H1 (cell line): Measurements from ENCODE around the gene CIT. TPM values are rescaled to one million over a fixed set of nuclear protein-coding genes. Genes with fewer than 3 reads are reported as not detected.

Source experiments
- CTCF ChIA-PET: fragments of 300-600 bp; sonication (Branson Sonifier 250); formaldehyde crosslinking; loops from one replicate; lab custom pipeline; 2021; ENCODE audit not compliant: partially characterized antibody; lab: Charles Lee
- POLR2A ChIA-PET: fragments of 300-600 bp; sonication (Branson Sonifier 250); formaldehyde crosslinking; loops from one replicate; lab custom pipeline; 2021; ENCODE audit warnings: inconsistent platforms; ENCODE audit not compliant: partially characterized antibody; lab: Charles Lee
- DNase-seq, 2 experiments: peaks; one replicate each; pipeline versions ENCODE4 v3.0.0 to v3.0.0-alpha.2; 2010 to 2022; ENCODE audit warnings: low spot score in 2 of 2, low read depth in 1 of 2, mixed read lengths in 1 of 2
- FAIRE-seq: peaks from 2 replicates; lab custom pipeline; 2011; peaks lifted over from hg19 to GRCh38; lab: Jason Lieb, UNC
- H2AFZ ChIP-seq: 2 replicates; pipeline ENCODE4 v1.8.1; 2012; ENCODE audit warnings: low read length, inconsistent platforms
- H2AK5ac ChIP-seq: 2 replicates; pipeline ENCODE4 v1.6.1; 2013; ENCODE audit warnings: low read depth, low read length
- H2BK120ac ChIP-seq: replicated peaks from 2 replicates; pipeline ENCODE3; 2013; ENCODE audit warnings: low read depth, low read length, inconsistent platforms
- H2BK12ac ChIP-seq: 2 replicates; pipeline ENCODE4 v1.6.1; 2013; ENCODE audit warnings: low read depth, low read length
- H2BK15ac ChIP-seq: 2 replicates; pipeline ENCODE4 v1.6.1; 2013; ENCODE audit warnings: low read length
- H2BK20ac ChIP-seq: 2 replicates; pipeline ENCODE4 v1.6.1; 2013; ENCODE audit warnings: low read length
- H2BK5ac ChIP-seq: 2 replicates; pipeline ENCODE4 v1.6.1; 2013; ENCODE audit warnings: low read depth, low read length
- H3K14ac ChIP-seq: 2 replicates; pipeline ENCODE4 v1.6.1; 2013; ENCODE audit warnings: inconsistent platforms; ENCODE audit not compliant: insufficient read length
- H3K18ac ChIP-seq: 2 replicates; pipeline ENCODE4 v1.6.1; 2013; ENCODE audit warnings: low read length; ENCODE audit errors: extremely low read depth
- H3K23ac ChIP-seq: 2 replicates; pipeline ENCODE4 v1.6.1; 2013; ENCODE audit warnings: inconsistent platforms; ENCODE audit not compliant: insufficient read length
- H3K23me2 ChIP-seq: 2 replicates; pipeline ENCODE4 v1.6.1; 2013; ENCODE audit warnings: low read depth, low read length
- H3K27ac ChIP-seq: 2 replicates; pipeline ENCODE4 v1.6.1; 2011; ENCODE audit warnings: low read depth, low read length, inconsistent platforms
- H3K27me3 ChIP-seq, 4 experiments: replicated peaks in 1 of 4; 1 replicate in 1 of 4; 2 replicates in 3 of 4; pipeline versions ENCODE4 v1.6.1 to v1.8.1; 2011 to 2013; ENCODE audit warnings: low read length in 3 of 4, mild to moderate bottlenecking in 3 of 4, inconsistent platforms in 2 of 4, mixed read lengths in 2 of 4, moderate library complexity in 1 of 4; ENCODE audit not compliant: control insufficient read depth in 3 of 4, insufficient read depth in 3 of 4; ENCODE audit errors: extremely low read depth in 1 of 4
- H3K36me3 ChIP-seq, 4 experiments: 2 replicates each; pipeline versions ENCODE4 v1.6.1 to v1.8.1; 2011 to 2013; ENCODE audit warnings: mild to moderate bottlenecking in 4 of 4, low read length in 3 of 4, moderate library complexity in 2 of 4, control low read depth in 1 of 4, inconsistent platforms in 1 of 4; ENCODE audit not compliant: insufficient read depth in 4 of 4, control insufficient read depth in 2 of 4
- H3K4ac ChIP-seq: replicated peaks from 2 replicates; pipeline ENCODE3; 2013; ENCODE audit warnings: low read length, low read depth, mixed read lengths, inconsistent platforms; ENCODE audit not compliant: insufficient read length
- H3K4me1 ChIP-seq, 4 experiments: replicated peaks in 1 of 4; 1 replicate in 1 of 4; 2 replicates in 3 of 4; pipeline versions ENCODE4 v1.6.1 to v1.8.1; 2011 to 2013; ENCODE audit warnings: low read length in 3 of 4, inconsistent platforms in 2 of 4, mixed read lengths in 1 of 4; ENCODE audit not compliant: insufficient read depth in 4 of 4, control insufficient read depth in 3 of 4
- H3K4me2 ChIP-seq, 2 experiments: 2 replicates each; pipeline versions ENCODE4 v1.6.1 to v1.8.1; 2011 to 2013; ENCODE audit warnings: low read depth in 2 of 2, low read length in 2 of 2, control low read depth in 1 of 2, inconsistent platforms in 1 of 2, mild to moderate bottlenecking in 1 of 2; ENCODE audit not compliant: insufficient read depth in 1 of 2
- H3K4me3 ChIP-seq, 4 experiments: fragments of 200-600, 300-600 bp in 1 of 4; sonication (generic), shearing (Covaris generic), sonication (Bioruptor Twin) in 1 of 4; 2 replicates each; pipeline versions ENCODE4 v1.5.1 to v1.8.1; 2011 to 2016; ENCODE audit warnings: low read length in 4 of 4, low read depth in 3 of 4, control low read depth in 2 of 4, inconsistent platforms in 2 of 4, mild to moderate bottlenecking in 2 of 4, mixed read lengths in 1 of 4, moderate library complexity in 1 of 4; ENCODE audit not compliant: insufficient read depth in 2 of 4; ENCODE audit errors: extremely low read depth in 1 of 4
- H3K56ac ChIP-seq: replicated peaks from 2 replicates; pipeline ENCODE3; 2013; ENCODE audit warnings: low read depth, mild to moderate bottlenecking, mixed read lengths, low read length, inconsistent platforms; ENCODE audit not compliant: insufficient read length
- H3K79me1 ChIP-seq: 2 replicates; pipeline ENCODE4 v1.6.1; 2013; ENCODE audit warnings: low read depth, low read length, control low read depth
- H3K79me2 ChIP-seq, 2 experiments: 2 replicates each; pipeline versions ENCODE4 v1.6.1 to v1.8.1; 2012 to 2013; ENCODE audit warnings: low read length in 2 of 2, mild to moderate bottlenecking in 2 of 2, inconsistent platforms in 1 of 2; ENCODE audit not compliant: insufficient read depth in 2 of 2, control insufficient read depth in 1 of 2
- H3K9ac ChIP-seq, 4 experiments: replicated peaks in 1 of 4; 1 replicate in 1 of 4; 2 replicates in 3 of 4; pipeline versions ENCODE4 v1.6.1 to v1.8.1; 2011 to 2013; ENCODE audit warnings: low read depth in 3 of 4, low read length in 3 of 4, control low read depth in 2 of 4, mild to moderate bottlenecking in 2 of 4, moderate library complexity in 2 of 4, inconsistent platforms in 1 of 4; ENCODE audit errors: extremely low read depth in 1 of 4
- H3K9me3 ChIP-seq, 2 experiments: 2 replicates each; pipeline versions ENCODE4 v1.6.1 to v1.8.1; 2012 to 2013; ENCODE audit warnings: mild to moderate bottlenecking in 2 of 2, moderate library complexity in 2 of 2, control low read depth in 1 of 2, inconsistent platforms in 1 of 2, low read depth in 1 of 2, low read length in 1 of 2, mixed read lengths in 1 of 2; ENCODE audit not compliant: insufficient read depth in 2 of 2
- H4K20me1 ChIP-seq, 2 experiments: replicated peaks in 1 of 2; 2 replicates each; pipeline versions ENCODE3 to v1.8.1; 2011 to 2013; ENCODE audit warnings: inconsistent platforms in 2 of 2, low read length in 2 of 2, mild to moderate bottlenecking in 1 of 2; ENCODE audit not compliant: insufficient read depth in 2 of 2, control insufficient read depth in 1 of 2
- H4K5ac ChIP-seq: 2 replicates; pipeline ENCODE4 v1.6.1; 2013; ENCODE audit warnings: low read length, low read depth, mixed read lengths, inconsistent platforms; ENCODE audit not compliant: insufficient read length
- H4K8ac ChIP-seq: 2 replicates; pipeline ENCODE4 v1.8.0; 2013; ENCODE audit warnings: mild to moderate bottlenecking, moderate library complexity, low read length, inconsistent platforms; ENCODE audit not compliant: insufficient read depth; ENCODE audit errors: extremely low read depth
- H4K91ac ChIP-seq: replicated peaks from 2 replicates; pipeline ENCODE3; 2013; ENCODE audit warnings: low read length, mixed read lengths, inconsistent platforms; ENCODE audit not compliant: insufficient read length
- CHD2 ChIP-seq: IDR thresholded peaks from 2 replicates; pipeline ENCODE4 v1.6.1; 2012; ENCODE audit warnings: low read length, improper control_type of control experiment
- CREB1 ChIP-seq: IDR thresholded peaks from 2 replicates; pipeline ENCODE4 v1.6.1; 2012; ENCODE audit warnings: inconsistent platforms
- CTBP2 ChIP-seq: IDR thresholded peaks from 2 replicates; pipeline ENCODE4 v1.7.0; 2011; ENCODE audit warnings: borderline replicate concordance, mild to moderate bottlenecking, moderate library complexity, mixed read lengths, low read length; ENCODE audit not compliant: insufficient read depth, insufficient read length
- EZH2 ChIP-seq: fragments of 200-600 bp; sonication (generic); IDR thresholded peaks from 2 replicates; pipeline ENCODE4 v1.7.1; 2012; ENCODE audit warnings: low read depth, mild to moderate bottlenecking, moderate library complexity, low read length, inconsistent platforms; ENCODE audit not compliant: severe bottlenecking
- HDAC6 ChIP-seq: IDR thresholded peaks from one replicate; pipeline ENCODE4 v1.7.1; 2012; ENCODE audit warnings: low read depth, mild to moderate bottlenecking, inconsistent platforms, low read length, moderate library complexity
- SAP30 ChIP-seq: fragments of 300-600 bp; sonication (generic); IDR thresholded peaks from 2 replicates; pipeline ENCODE4 v1.7.1; 2012; ENCODE audit warnings: low read length, moderate library complexity, mild to moderate bottlenecking, inconsistent platforms; ENCODE audit not compliant: insufficient read depth, insufficient replicate concordance
- SIN3A ChIP-seq, 2 experiments: IDR thresholded peaks in 1 of 2; conservative IDR thresholded peaks in 1 of 2; 2 replicates each; pipeline ENCODE4 v1.6.1; 2011 to 2012; ENCODE audit warnings: low read length in 2 of 2, improper control_type of control experiment in 1 of 2, low read depth in 1 of 2, mild to moderate bottlenecking in 1 of 2
- SIRT6 ChIP-seq: IDR thresholded peaks from one replicate; pipeline ENCODE4 v1.7.1; 2012; ENCODE audit warnings: low read length, inconsistent platforms
- WGBS, 2 experiments: shearing (Covaris generic) in 1 of 2; methylation state at CpG; one replicate each; pipeline versions ENCODE4 v1.1.6 to v1.1.7; 2013 to 2015; ENCODE audit warnings: low lambda C conversion rate in 2 of 2, mixed read lengths in 2 of 2, inconsistent platforms in 1 of 2, low coverage in 1 of 2, missing lambda C conversion rate in 1 of 2; ENCODE audit not compliant: insufficient replicate concordance in 2 of 2, insufficient coverage in 1 of 2, insufficient read length in 1 of 2; ENCODE audit errors: extremely low coverage in 1 of 2, missing lambda C conversion rate in 1 of 2; 5-methylcytosine and 5-hydroxymethylcytosine counted together
- polyA plus RNA-seq, 7 experiments: library from polyadenylated mRNA; depleted of rRNA in 3 of 7; stranded (reverse) in 5 of 7; unstranded in 2 of 7; fragments of >200 nt in 5 of 7; fragments of 200-250 nt in 2 of 7; gene quantifications; 1 replicate in 5 of 7; 2 replicates in 1 of 7; 4 replicates in 1 of 7; pipeline versions ENCODE4 v1.2.1 to v1.2.3, GENCODE V29; 2011 to 2013; ENCODE audit warnings: missing spikeins in 2 of 7, mixed read lengths in 2 of 7
- total RNA-seq: library from RNA; stranded (reverse); fragmentation: NEBNext Ultra II Directional; extraction: Animal tissue kit (Norgen Biotek cat#: 25700); gene quantifications from 2 replicates; pipeline ENCODE4 v1.2.1, GENCODE V29; 2021
- TF ChIP-seq, protein P1 (sequence below): IDR thresholded peaks from 2 replicates; pipeline ENCODE4 v1.6.1; 2011; ENCODE audit warnings: low read length, improper control_type of control experiment
- TF ChIP-seq, protein P2 (sequence below), 3 experiments: IDR thresholded peaks; 1 replicate in 2 of 3; 2 replicates in 1 of 3; pipeline versions ENCODE4 v1.5.1 to v1.6.1; 2011; ENCODE audit warnings: low read length in 3 of 3, mild to moderate bottlenecking in 3 of 3, inconsistent platforms in 2 of 3, low read depth in 1 of 3, moderate library complexity in 1 of 3; ENCODE audit not compliant: insufficient read depth in 1 of 3; ENCODE audit errors: control extremely low read depth in 1 of 3

CIT gene
- total and polyA plus RNA-seq, 2 of the 8 experiments (the other 6 are each of a cell fraction or from before 2014, with no cell fraction given), result 17.1 to 60.9 TPM

DNA sequence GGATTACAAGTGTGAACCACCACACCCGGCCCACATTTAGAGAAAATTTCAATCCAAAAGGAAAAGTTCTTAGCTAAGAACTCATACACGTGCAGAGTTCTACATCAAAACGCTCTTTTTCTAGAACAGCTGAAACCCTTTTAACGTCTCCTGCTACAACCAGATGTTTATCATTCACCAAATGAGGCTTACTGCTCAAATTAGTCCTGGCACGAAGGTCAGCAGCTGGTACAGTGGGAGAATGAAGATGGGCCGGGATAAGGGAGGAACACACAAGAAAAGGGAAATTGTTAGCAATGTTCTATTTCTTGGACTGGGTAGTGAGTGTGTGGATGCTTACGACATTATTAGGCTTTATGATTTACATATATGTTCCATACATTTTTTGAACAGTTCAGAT, 171.9 kb downstream of the CIT start:
- peaks cover 0 to 2% of the 10 kb centered on the region in 2 experiments for H4K20me1 ChIP-seq
- FAIRE-seq (no peak), DNase-seq (no peak)
- H2BK120ac ChIP-seq, result no peak overlapping the region
- no peaks in the 10 kb centered on the region for H3K79me1 ChIP-seq
- H3K23me2 ChIP-seq, result no peaks in the 10 kb centered on the region; the same call in 1 of the 2 replicates
- no peaks in the 10 kb centered on the region for H3K27me3 ChIP-seq
- H4K8ac ChIP-seq, result no peak overlapping the region
- no peak overlapping the region for H2BK12ac ChIP-seq
- no peaks in the 10 kb centered on the region for H3K79me2 ChIP-seq
- H3K4me2 ChIP-seq, result no peak overlapping the region
- no peak overlapping the region for H3K4me3 ChIP-seq
- H2AK5ac ChIP-seq, result no peak overlapping the region
- ChIA-PET CTCF (interaction anchor here (0.7 to 0.9 kb wide), 2 partner anchors 75 to 574 kb away, joined by 4 read pairs; no protein-coding TSS in a partner anchor), POLR2A (no interaction called here)
- no peak overlapping the region for H4K5ac ChIP-seq
- no peaks in the 10 kb centered on the region for H3K9me3 ChIP-seq
- no peak overlapping the region for H2BK15ac ChIP-seq
- H3K18ac ChIP-seq, result no peak overlapping the region
- 92% methylated on average over 7 of the region's 7 CpGs; no CpG with 5 or more reads in 1 of the 2 experiments for WGBS, 2 experiments
- H3K36me3 ChIP-seq, result peaks cover 9 to 51% (median 19%) of the 10 kb centered on the region in 4 experiments
- no peak overlapping the region for H2AFZ ChIP-seq
- H3K56ac ChIP-seq, result no peak overlapping the region
- no peak overlapping the region for H3K4ac ChIP-seq
- no peak overlapping the region for H3K14ac ChIP-seq
- no peak overlapping the region for H3K27ac ChIP-seq
- H4K91ac ChIP-seq, result no peak overlapping the region
- no peak overlapping the region for H3K23ac ChIP-seq
- no peak overlapping the region for H2BK20ac ChIP-seq
- H2BK5ac ChIP-seq, result no peak overlapping the region
- H3K4me1 ChIP-seq, result peaks cover 0 to 5% (median 4%) of the 10 kb centered on the region in 4 experiments; a peak in 4 of 7 replicates
- no peak overlapping the region for H3K9ac ChIP-seq
- TF ChIP-seq, protein P1, sequence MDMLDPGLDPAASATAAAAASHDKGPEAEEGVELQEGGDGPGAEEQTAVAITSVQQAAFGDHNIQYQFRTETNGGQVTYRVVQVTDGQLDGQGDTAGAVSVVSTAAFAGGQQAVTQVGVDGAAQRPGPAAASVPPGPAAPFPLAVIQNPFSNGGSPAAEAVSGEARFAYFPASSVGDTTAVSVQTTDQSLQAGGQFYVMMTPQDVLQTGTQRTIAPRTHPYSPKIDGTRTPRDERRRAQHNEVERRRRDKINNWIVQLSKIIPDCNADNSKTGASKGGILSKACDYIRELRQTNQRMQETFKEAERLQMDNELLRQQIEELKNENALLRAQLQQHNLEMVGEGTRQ, result no peak
- TF ChIP-seq SAP30 (no peak), HDAC6 (no peak), SIRT6 (no peak), CHD2 (no peak), SIN3A (conservative IDR thresholded peaks at IDR 0.05 in 1 of 2, IDR thresholded peaks at IDR 0.05 in 1 of 2; ENCODE audit: low read depth in 1 of 2, low read length in 2 of 2) (no peak), CREB1 (no peak), CTBP2 (no peak), EZH2 (no peak)
- TF ChIP-seq, protein P2, sequence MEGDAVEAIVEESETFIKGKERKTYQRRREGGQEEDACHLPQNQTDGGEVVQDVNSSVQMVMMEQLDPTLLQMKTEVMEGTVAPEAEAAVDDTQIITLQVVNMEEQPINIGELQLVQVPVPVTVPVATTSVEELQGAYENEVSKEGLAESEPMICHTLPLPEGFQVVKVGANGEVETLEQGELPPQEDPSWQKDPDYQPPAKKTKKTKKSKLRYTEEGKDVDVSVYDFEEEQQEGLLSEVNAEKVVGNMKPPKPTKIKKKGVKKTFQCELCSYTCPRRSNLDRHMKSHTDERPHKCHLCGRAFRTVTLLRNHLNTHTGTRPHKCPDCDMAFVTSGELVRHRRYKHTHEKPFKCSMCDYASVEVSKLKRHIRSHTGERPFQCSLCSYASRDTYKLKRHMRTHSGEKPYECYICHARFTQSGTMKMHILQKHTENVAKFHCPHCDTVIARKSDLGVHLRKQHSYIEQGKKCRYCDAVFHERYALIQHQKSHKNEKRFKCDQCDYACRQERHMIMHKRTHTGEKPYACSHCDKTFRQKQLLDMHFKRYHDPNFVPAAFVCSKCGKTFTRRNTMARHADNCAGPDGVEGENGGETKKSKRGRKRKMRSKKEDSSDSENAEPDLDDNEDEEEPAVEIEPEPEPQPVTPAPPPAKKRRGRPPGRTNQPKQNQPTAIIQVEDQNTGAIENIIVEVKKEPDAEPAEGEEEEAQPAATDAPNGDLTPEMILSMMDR (IDR thresholded peaks at IDR 0.05; ENCODE audit: control extremely low read depth in 1 of 3, insufficient read depth in 1 of 3, low read depth in 1 of 3, low read length in 3 of 3), result no peak
